Neural cell (in vitro differentiated cells): ENCODE data around the gene UCMA. TPM values are rescaled to one million over a fixed set of nuclear protein-coding genes. Genes with fewer than 3 reads are reported as not detected.

ENCODE experiments used
- H2AFZ ChIP-seq: fragments of 200-600, 300-800 bp; sonication (generic), shearing (Covaris generic); 2 replicates; pipeline ENCODE4 v1.6.0; 2014; ENCODE audit warnings: low read depth, mild to moderate bottlenecking, antibody characterized with exemption, low read length, moderate library complexity
- H3F3A ChIP-seq: fragments of 200-600 bp; shearing (Covaris generic); 2 replicates; pipeline ENCODE4 v1.6.1; 2016; ENCODE audit warnings: mild to moderate bottlenecking, moderate library complexity, mixed read lengths, antibody characterized with exemption, low read length; ENCODE audit not compliant: insufficient read depth, poor library complexity, severe bottlenecking
- H3K27ac ChIP-seq: fragments of 200-600, 300-800 bp; sonication (generic), shearing (Covaris generic); 2 replicates; pipeline ENCODE4 v1.5.1; 2014; ENCODE audit warnings: mild to moderate bottlenecking, low read length, moderate library complexity
- H3K27me3 ChIP-seq: fragments of 300-800, 200-600 bp; sonication (generic), shearing (Covaris generic); 2 replicates; pipeline ENCODE4 v1.6.0; 2014; ENCODE audit warnings: mild to moderate bottlenecking, low read depth, low read length, moderate library complexity; ENCODE audit not compliant: insufficient read depth
- H3K36me3 ChIP-seq: fragments of 300-800, 200-600 bp; sonication (generic), shearing (Covaris generic); 2 replicates; pipeline ENCODE4 v1.5.1; 2014; ENCODE audit warnings: mild to moderate bottlenecking, antibody characterized with exemption, low read length, moderate library complexity; ENCODE audit not compliant: insufficient read depth
- H3K4me2 ChIP-seq: fragments of 300-800, 200-600 bp; sonication (generic), shearing (Covaris generic); 2 replicates; pipeline ENCODE4 v1.6.0; 2014; ENCODE audit warnings: mild to moderate bottlenecking, low read length
- H3K4me3 ChIP-seq: fragments of 300-800, 200-600 bp; sonication (generic), shearing (Covaris generic); 2 replicates; pipeline ENCODE4 v1.5.1; 2014; ENCODE audit warnings: mild to moderate bottlenecking, low read length, moderate library complexity
- H3K79me2 ChIP-seq: fragments of 200-600 bp; shearing (Covaris generic); replicated peaks from 2 replicates; pipeline ENCODE4 v1.6.0; 2014; ENCODE audit warnings: mild to moderate bottlenecking, low read length, moderate library complexity; ENCODE audit not compliant: insufficient read depth
- H3K9ac ChIP-seq: fragments of 300-800, 200-600 bp; sonication (generic), shearing (Covaris generic); 2 replicates; pipeline ENCODE4 v1.6.1; 2016; ENCODE audit warnings: mild to moderate bottlenecking, low read length, mixed read lengths
- H3K9me2 ChIP-seq: fragments of 200-600 bp; shearing (Covaris generic); 2 replicates; pipeline ENCODE4 v1.6.1; 2016; ENCODE audit warnings: mild to moderate bottlenecking, low read length, mixed read lengths; ENCODE audit not compliant: insufficient read depth
- H3K9me3 ChIP-seq: fragments of 200-600, 300-800 bp; sonication (generic), shearing (Covaris generic); 2 replicates; pipeline ENCODE4 v1.6.1; 2016; ENCODE audit warnings: mild to moderate bottlenecking, mixed run types, low read length, moderate library complexity, mixed read lengths
- H4K20me1 ChIP-seq: fragments of 200-600 bp; shearing (Covaris generic); 2 replicates; pipeline ENCODE4 v1.6.1; 2016; ENCODE audit warnings: mild to moderate bottlenecking, mixed run types; ENCODE audit not compliant: insufficient read depth
- EP300 ChIP-seq: fragments of 450-650 bp; conservative IDR thresholded peaks from 2 replicates; pipeline ENCODE4 v1.6.1; 2014; ENCODE audit warnings: antibody characterized with exemption, mild to moderate bottlenecking, moderate library complexity; ENCODE audit not compliant: poor library complexity, severe bottlenecking
- EZH2 ChIP-seq: fragments of 200-600, 300-800 bp; shearing (Covaris generic), sonication (generic); IDR thresholded peaks from 2 replicates; pipeline ENCODE4 v1.6.1; 2014; ENCODE audit warnings: antibody characterized with exemption, low read length, borderline replicate concordance, mild to moderate bottlenecking; ENCODE audit not compliant: insufficient read depth, poor library complexity, severe bottlenecking
- MXI1 ChIP-seq: fragments of 450-650 bp; conservative IDR thresholded peaks from 2 replicates; pipeline ENCODE4 v1.6.1; 2014; ENCODE audit warnings: antibody characterized with exemption, mild to moderate bottlenecking; ENCODE audit not compliant: poor library complexity, severe bottlenecking
- POLR2AphosphoS5 ChIP-seq: IDR thresholded peaks from 2 replicates; pipeline ENCODE4 v1.6.1; 2012
- RAD21 ChIP-seq: fragments of 450-650 bp; conservative IDR thresholded peaks from 2 replicates; pipeline ENCODE4 v1.6.1; 2014; ENCODE audit warnings: antibody characterized with exemption, mild to moderate bottlenecking, moderate library complexity
- SMC3 ChIP-seq: fragments of 450-650 bp; conservative IDR thresholded peaks from 2 replicates; pipeline ENCODE4 v1.6.1; 2014; ENCODE audit warnings: antibody characterized with exemption, mild to moderate bottlenecking, moderate library complexity; ENCODE audit not compliant: poor library complexity
- TAF1 ChIP-seq: IDR thresholded peaks from 2 replicates; pipeline ENCODE4 v1.6.1; 2012; ENCODE audit warnings: low read depth
- polyA plus RNA-seq: library from polyadenylated mRNA; depleted of rRNA; stranded (reverse); fragments of >200 nt; gene quantifications from 2 replicates; pipeline ENCODE4 v1.2.3, GENCODE V29; 2014
- TF ChIP-seq, protein P1 (sequence below): fragments of 450-650 bp; IDR thresholded peaks from 2 replicates; pipeline ENCODE4 v1.5.1; 2014; ENCODE audit warnings: antibody characterized with exemption, mild to moderate bottlenecking, moderate library complexity; ENCODE audit not compliant: poor library complexity, severe bottlenecking
- TF ChIP-seq, protein P2 (sequence below): IDR thresholded peaks from 2 replicates; pipeline ENCODE4 v1.6.1; 2012; ENCODE audit warnings: borderline replicate concordance

The UCMA gene
- polyA plus RNA-seq, 1 donor from 2014 or later: not detected

DNA sequence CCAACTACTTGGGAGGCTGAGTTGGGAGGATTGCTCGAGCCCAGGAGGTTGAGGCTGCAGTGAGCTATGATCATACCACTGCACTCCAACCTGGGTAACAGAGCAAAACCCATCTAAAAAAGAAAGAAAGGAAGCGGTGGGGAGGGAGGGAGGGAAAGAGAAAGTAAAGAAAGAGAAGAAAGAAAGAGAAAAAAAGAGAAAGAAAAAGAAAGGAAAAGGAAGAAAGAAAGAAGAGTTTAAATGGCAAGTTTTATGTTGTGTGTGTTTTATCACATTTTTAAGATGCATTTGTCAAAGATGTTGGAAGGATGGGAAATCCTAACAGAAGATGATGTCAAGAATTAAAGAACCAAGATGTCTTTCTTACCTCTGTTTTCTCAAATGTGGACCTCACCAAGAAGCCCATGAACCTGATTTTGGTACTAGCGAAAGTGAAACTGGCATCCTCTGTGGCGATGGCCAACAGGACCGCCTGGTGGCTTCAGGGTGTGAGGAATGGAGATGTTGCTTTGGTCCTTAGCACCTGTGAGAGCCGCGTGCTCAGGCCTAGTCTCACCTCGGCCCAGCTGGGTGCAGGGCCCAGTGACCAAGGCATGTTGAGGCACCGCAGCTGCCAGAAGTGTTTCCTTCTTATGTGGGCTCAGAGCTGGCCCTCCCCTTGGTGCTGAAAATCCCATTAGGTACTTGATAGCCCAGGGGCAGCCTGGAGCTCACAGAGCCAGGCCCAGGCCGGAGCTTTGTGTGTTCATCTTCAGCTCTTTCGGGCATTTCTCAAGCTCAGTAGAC, 9.8 kb downstream of the UCMA start:
- H3K4me2 ChIP-seq: no peak overlapping the region
- TF ChIP-seq SMC3 (no peak), MXI1 (no peak), EZH2 (no peak), TAF1 (no peak), POLR2AphosphoS5 (no peak), RAD21 (no peak), EP300 (no peak)
- TF ChIP-seq, protein P1, sequence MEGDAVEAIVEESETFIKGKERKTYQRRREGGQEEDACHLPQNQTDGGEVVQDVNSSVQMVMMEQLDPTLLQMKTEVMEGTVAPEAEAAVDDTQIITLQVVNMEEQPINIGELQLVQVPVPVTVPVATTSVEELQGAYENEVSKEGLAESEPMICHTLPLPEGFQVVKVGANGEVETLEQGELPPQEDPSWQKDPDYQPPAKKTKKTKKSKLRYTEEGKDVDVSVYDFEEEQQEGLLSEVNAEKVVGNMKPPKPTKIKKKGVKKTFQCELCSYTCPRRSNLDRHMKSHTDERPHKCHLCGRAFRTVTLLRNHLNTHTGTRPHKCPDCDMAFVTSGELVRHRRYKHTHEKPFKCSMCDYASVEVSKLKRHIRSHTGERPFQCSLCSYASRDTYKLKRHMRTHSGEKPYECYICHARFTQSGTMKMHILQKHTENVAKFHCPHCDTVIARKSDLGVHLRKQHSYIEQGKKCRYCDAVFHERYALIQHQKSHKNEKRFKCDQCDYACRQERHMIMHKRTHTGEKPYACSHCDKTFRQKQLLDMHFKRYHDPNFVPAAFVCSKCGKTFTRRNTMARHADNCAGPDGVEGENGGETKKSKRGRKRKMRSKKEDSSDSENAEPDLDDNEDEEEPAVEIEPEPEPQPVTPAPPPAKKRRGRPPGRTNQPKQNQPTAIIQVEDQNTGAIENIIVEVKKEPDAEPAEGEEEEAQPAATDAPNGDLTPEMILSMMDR: no peak
- TF ChIP-seq, protein P2, sequence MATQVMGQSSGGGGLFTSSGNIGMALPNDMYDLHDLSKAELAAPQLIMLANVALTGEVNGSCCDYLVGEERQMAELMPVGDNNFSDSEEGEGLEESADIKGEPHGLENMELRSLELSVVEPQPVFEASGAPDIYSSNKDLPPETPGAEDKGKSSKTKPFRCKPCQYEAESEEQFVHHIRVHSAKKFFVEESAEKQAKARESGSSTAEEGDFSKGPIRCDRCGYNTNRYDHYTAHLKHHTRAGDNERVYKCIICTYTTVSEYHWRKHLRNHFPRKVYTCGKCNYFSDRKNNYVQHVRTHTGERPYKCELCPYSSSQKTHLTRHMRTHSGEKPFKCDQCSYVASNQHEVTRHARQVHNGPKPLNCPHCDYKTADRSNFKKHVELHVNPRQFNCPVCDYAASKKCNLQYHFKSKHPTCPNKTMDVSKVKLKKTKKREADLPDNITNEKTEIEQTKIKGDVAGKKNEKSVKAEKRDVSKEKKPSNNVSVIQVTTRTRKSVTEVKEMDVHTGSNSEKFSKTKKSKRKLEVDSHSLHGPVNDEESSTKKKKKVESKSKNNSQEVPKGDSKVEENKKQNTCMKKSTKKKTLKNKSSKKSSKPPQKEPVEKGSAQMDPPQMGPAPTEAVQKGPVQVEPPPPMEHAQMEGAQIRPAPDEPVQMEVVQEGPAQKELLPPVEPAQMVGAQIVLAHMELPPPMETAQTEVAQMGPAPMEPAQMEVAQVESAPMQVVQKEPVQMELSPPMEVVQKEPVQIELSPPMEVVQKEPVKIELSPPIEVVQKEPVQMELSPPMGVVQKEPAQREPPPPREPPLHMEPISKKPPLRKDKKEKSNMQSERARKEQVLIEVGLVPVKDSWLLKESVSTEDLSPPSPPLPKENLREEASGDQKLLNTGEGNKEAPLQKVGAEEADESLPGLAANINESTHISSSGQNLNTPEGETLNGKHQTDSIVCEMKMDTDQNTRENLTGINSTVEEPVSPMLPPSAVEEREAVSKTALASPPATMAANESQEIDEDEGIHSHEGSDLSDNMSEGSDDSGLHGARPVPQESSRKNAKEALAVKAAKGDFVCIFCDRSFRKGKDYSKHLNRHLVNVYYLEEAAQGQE: no peak
- no peaks in the 10 kb centered on the region for H3K27me3 ChIP-seq
- no peaks in the 10 kb centered on the region for H3K36me3 ChIP-seq
- H3K9ac ChIP-seq: no peak overlapping the region
- H4K20me1 ChIP-seq: no peaks in the 10 kb centered on the region
- H3K9me3 ChIP-seq: no peaks in the 10 kb centered on the region
- H3K9me2 ChIP-seq: no peaks in the 10 kb centered on the region
- no peaks in the 10 kb centered on the region for H3F3A ChIP-seq
- H3K79me2 ChIP-seq: no peaks in the 10 kb centered on the region
- H3K27ac ChIP-seq: no peak overlapping the region
- no peak overlapping the region for H3K4me3 ChIP-seq
- H2AFZ ChIP-seq: no peak overlapping the region

DNA sequence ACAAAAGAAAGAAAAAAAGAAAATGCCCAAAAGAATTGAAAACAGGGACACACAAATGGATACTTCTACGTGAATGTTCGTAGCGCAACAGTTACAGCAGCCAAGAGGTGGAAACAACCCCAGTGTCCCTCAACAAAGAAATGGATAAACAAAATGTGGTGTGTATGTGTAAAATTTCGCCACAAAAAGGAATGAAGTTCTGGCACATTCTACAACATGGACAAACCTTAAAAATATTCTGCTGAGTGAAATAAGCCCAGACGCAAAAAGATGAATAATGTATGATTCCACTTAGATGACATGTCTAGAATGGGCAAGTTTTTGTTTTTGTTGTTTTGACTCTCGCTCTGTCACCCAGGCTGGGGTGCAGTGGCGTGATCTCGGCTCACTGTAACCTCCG, 10.9 kb downstream of the UCMA start:
- Histone ChIP-seq H3K9me3 (no peaks in the 10 kb centered on the region), H3K4me2 (no peak overlapping the region)

More for the DNA sequence above, 10.9 kb downstream of the UCMA start:
- Histone ChIP-seq H3K36me3 (no peaks in the 10 kb centered on the region), H3K27me3 (no peaks in the 10 kb centered on the region), H4K20me1 (no peaks in the 10 kb centered on the region), H3K79me2 (no peaks in the 10 kb centered on the region), H3K9me2 (no peaks in the 10 kb centered on the region), H2AFZ (no peak overlapping the region), H3K9ac (no peak overlapping the region), H3K4me3 (no peak overlapping the region), H3F3A (no peaks in the 10 kb centered on the region), H3K27ac (no peak overlapping the region)
- TF ChIP-seq POLR2AphosphoS5: no peak
- TF ChIP-seq RAD21: no peak
- no peak for TF ChIP-seq TAF1
- TF ChIP-seq, protein P2: no peak
- TF ChIP-seq SMC3: no peak
- TF ChIP-seq EZH2: no peak
- TF ChIP-seq, protein P1: no peak
- TF ChIP-seq MXI1: no peak
- TF ChIP-seq EP300: no peak
